Peyer's patch (tissue), 4 donors: Measurements from ENCODE around the gene INSC. TPM values are rescaled to one million over a fixed set of nuclear protein-coding genes. Genes with fewer than 3 reads are reported as not detected.
A peak's percentile ranks its signal among the peaks of the same experiment; 100 is the strongest.

Experiments used
- DNase-seq, 3 donors: peaks; one replicate each; pipeline ENCODE4 v3.0.0-alpha.2; 2017 to 2019
- H3K27ac ChIP-seq, 4 donors: fragments of 200-600 bp; sonication (generic); one replicate each; pipeline ENCODE4 v1.5.1; 2016 to 2019
- H3K27me3 ChIP-seq, 2 donors: fragments of 200-600 bp; sonication (generic); one replicate each; pipeline ENCODE4 v1.5.1; 2019
- H3K36me3 ChIP-seq, 3 donors: fragments of 200-600 bp; sonication (generic); one replicate each; pipeline ENCODE4 v1.5.1; 2016 to 2019
- H3K4me1 ChIP-seq, 4 donors: fragments of 200-600 bp; sonication (generic); one replicate each; pipeline ENCODE4 v1.5.1; 2016 to 2019
- H3K4me3 ChIP-seq, 4 donors: fragments of 200-600 bp; sonication (generic); 1 replicate in 3 of 4; 2 replicates in 1 of 4; pipeline ENCODE4 v1.5.1; 2016 to 2019; ENCODE audit warnings: mild to moderate bottlenecking in 1 of 4
- H3K9me3 ChIP-seq, 4 donors: fragments of 200-600 bp; sonication (generic); one replicate each; pipeline ENCODE4 v1.5.1; 2016 to 2019; ENCODE audit warnings: mild to moderate bottlenecking in 1 of 4
- POLR2A ChIP-seq, 2 donors: fragments of 450-650 bp; IDR thresholded peaks; one replicate each; pipeline ENCODE4 v1.5.1; 2017; ENCODE audit warnings: antibody characterized with exemption in 2 of 2, mild to moderate bottlenecking in 2 of 2, moderate library complexity in 2 of 2
- total RNA-seq, 4 donors: library from RNA; depleted of rRNA; stranded (reverse); fragments of >200 nt; gene quantifications; one replicate each; pipeline ENCODE4 v1.1.0, GENCODE V29; 2016
- TF ChIP-seq, protein P1 (sequence below), 6 experiments: fragments of 450-650 bp in 4 of 6; fragments of 200-600 bp in 2 of 6; sonication (generic) in 1 of 6; IDR thresholded peaks; one replicate each; pipeline ENCODE4 v1.5.1; 2017 to 2019; ENCODE audit warnings: antibody characterized with exemption in 6 of 6, mild to moderate bottlenecking in 3 of 6, moderate library complexity in 1 of 6

The INSC gene
- total RNA-seq, 4 donors from 2014 or later = 3.0 to 28.1 (median 6.8) TPM

DNA sequence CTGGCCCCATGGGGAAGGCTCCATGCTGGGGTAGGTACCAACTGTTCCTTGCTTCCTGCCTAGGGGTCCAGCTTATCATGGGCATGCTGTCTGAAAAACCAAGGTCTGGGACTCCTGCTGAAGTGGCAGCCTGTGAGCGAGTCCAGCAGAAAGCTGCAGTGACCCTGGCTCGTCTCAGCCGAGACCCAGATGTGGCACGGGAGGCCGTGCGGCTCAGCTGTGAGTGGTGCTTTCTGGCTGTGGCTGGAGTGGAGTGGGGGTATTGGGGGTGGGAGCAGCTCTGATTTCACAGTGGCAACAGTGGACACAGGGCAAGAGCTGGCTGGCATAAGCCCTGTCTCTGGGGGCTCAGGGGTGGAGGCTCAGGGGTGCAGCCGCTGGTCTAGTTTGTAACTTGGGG lies 124.1 kb downstream of the INSC start:
- DNase-seq = no peak
- Histone ChIP-seq H3K4me1 (no peaks in the 10 kb centered on the region), H3K36me3 (no peaks in the 10 kb centered on the region), H3K4me3 (no peak overlapping the region), H3K9me3 (no peaks in the 10 kb centered on the region), H3K27ac (no peak overlapping the region), H3K27me3 (no peaks in the 10 kb centered on the region)
- no peak for TF ChIP-seq POLR2A (IDR thresholded peaks at IDR 0.05)
- TF ChIP-seq, protein P1, sequence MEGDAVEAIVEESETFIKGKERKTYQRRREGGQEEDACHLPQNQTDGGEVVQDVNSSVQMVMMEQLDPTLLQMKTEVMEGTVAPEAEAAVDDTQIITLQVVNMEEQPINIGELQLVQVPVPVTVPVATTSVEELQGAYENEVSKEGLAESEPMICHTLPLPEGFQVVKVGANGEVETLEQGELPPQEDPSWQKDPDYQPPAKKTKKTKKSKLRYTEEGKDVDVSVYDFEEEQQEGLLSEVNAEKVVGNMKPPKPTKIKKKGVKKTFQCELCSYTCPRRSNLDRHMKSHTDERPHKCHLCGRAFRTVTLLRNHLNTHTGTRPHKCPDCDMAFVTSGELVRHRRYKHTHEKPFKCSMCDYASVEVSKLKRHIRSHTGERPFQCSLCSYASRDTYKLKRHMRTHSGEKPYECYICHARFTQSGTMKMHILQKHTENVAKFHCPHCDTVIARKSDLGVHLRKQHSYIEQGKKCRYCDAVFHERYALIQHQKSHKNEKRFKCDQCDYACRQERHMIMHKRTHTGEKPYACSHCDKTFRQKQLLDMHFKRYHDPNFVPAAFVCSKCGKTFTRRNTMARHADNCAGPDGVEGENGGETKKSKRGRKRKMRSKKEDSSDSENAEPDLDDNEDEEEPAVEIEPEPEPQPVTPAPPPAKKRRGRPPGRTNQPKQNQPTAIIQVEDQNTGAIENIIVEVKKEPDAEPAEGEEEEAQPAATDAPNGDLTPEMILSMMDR (IDR thresholded peaks at IDR 0.05) = no peak

GRCh38 chr11:15248749-15249148 lies 134.0 kb downstream of the INSC start:
- no peak overlapping the region for H3K4me3 ChIP-seq
- no peak overlapping the region for H3K27ac ChIP-seq
- H3K4me1 ChIP-seq = no peaks in the 10 kb centered on the region
- H3K36me3 ChIP-seq = no peaks in the 10 kb centered on the region
- TF ChIP-seq, protein P1 (IDR thresholded peaks at IDR 0.05) = no peak
- no peak for TF ChIP-seq POLR2A (IDR thresholded peaks at IDR 0.05)
- H3K27me3 ChIP-seq = no peaks in the 10 kb centered on the region
- DNase-seq = no peak
- no peaks in the 10 kb centered on the region for H3K9me3 ChIP-seq

DNA sequence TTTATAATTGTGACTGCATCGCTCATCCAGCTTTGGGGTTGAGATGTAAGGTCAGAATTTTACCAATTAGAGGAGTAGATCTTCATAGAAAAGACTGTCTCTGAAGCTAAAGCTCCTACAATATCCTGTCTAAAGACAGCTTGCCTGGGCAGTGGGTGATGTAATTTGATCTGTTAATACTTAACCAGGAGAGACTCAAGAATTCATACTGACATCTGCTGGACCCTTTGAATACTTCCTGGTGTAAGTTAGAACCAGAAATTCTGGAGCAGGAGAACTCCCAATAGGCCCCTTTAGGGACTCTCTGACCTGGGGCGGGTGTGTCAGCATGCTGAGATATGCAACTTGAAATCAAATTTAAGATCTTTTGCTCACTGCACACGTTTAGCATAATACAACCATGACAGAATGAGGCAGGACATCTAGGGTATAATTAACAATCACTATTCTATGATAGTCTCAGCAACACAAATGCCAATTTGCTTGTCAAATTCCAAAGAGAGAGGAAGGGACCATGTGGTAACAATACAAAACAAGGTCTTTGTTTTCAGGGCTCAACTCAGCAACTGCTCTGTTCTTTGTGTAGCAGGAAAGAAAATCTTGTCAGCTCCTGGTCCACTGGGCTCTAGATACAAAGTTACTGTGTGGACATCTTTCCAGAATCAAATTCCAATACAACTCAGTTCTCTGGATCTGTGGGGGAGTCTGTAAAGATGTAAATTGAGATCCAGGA lies 143.9 kb downstream of the INSC start:
- H3K36me3 ChIP-seq = no peaks in the 10 kb centered on the region
- H3K27ac ChIP-seq = no peak overlapping the region
- H3K9me3 ChIP-seq = no peaks in the 10 kb centered on the region
- TF ChIP-seq, protein P1 (IDR thresholded peaks at IDR 0.05) = peak in 3 of 6 experiments; percentile 29 to 47 (median 33)
- TF ChIP-seq POLR2A (IDR thresholded peaks at IDR 0.05) = no peak
- no peak for DNase-seq
- H3K4me1 ChIP-seq = no peaks in the 10 kb centered on the region
- no peaks in the 10 kb centered on the region for H3K27me3 ChIP-seq
- no peak overlapping the region for H3K4me3 ChIP-seq

- no peak for TF ChIP-seq POLR2A (IDR thresholded peaks at IDR 0.05)
- TF ChIP-seq, protein P1 (IDR thresholded peaks at IDR 0.05) = no peak
- Histone ChIP-seq H3K4me1 (no peaks in the 10 kb centered on the region), H3K9me3 (peaks cover 0 to 12% (median 0%) of the 10 kb centered on the region in 4 donors), H3K27ac (no peak overlapping the region), H3K4me3 (no peak overlapping the region), H3K36me3 (no peaks in the 10 kb centered on the region), H3K27me3 (no peaks in the 10 kb centered on the region)
- no peak for DNase-seq
Observed at GRCh38 chr11:15266999-15267398, 152.3 kb downstream of the INSC start.

DNA sequence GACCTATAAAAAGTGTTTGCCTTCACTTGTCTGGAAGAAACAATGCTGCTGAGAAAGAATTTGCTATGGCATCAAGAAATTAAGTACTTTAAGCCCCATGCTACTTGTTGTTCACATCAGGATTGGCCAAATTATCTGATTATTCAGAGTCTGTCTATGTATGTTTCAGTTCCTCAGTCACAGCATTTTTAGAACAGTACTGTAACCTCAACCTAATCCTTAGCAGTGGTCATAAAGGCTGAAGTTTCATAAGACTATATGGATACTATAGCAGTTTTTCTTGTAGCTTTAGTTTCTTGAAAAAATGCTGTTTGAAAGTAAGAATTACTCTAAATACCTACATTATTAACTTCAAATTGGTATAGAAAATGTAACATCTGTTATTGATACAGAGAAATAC lies 153.9 kb downstream of the INSC start:
- no peak for DNase-seq
- H3K36me3 ChIP-seq = no peaks in the 10 kb centered on the region
- TF ChIP-seq POLR2A (IDR thresholded peaks at IDR 0.05) = no peak
- TF ChIP-seq, protein P1 (IDR thresholded peaks at IDR 0.05) = no peak
- H3K27ac ChIP-seq = no peak overlapping the region
- no peaks in the 10 kb centered on the region for H3K27me3 ChIP-seq
- H3K9me3 ChIP-seq = peaks cover 0 to 12% (median 0%) of the 10 kb centered on the region in 4 donors
- H3K4me1 ChIP-seq = no peaks in the 10 kb centered on the region
- H3K4me3 ChIP-seq = no peak overlapping the region
